Endothelial cell of umbilical vein (primary cell): ENCODE measurements around the gene KRTAP26-1. TPM values are rescaled to one million over a fixed set of nuclear protein-coding genes. Genes with fewer than 3 reads are reported as not detected.

Source experiments
- BruUV-seq: library from RNA; stranded (reverse); fragments of 400-500 nt; replicated peaks from 2 replicates; lab custom pipeline; 2021; lab: Mats Ljungman, UMichigan
- CTCF ChIA-PET: fragments of 300-600, 350-600 bp; sonication (Branson Sonifier 250); formaldehyde crosslinking; loops from one replicate; lab custom pipeline; 2021; ENCODE audit warnings: antibody characterized with exemption, inconsistent platforms; lab: Charles Lee
- POLR2A ChIA-PET: fragments of 300-600, 350-600 bp; sonication (Branson Sonifier 250); formaldehyde crosslinking; loops from one replicate; lab custom pipeline; 2021; ENCODE audit warnings: antibody characterized with exemption, inconsistent platforms; lab: Charles Lee
- DNase-seq: peaks from one replicate; pipeline ENCODE4 v3.0.0-alpha.2; 2011; ENCODE audit warnings: low read depth, low spot score
- FAIRE-seq: peaks from 2 replicates; lab custom pipeline; 2011; peaks lifted over from hg19 to GRCh38; lab: Jason Lieb, UNC
- H2AFZ ChIP-seq: 2 replicates; pipeline ENCODE4 v1.6.0; 2012; ENCODE audit warnings: low read depth, low read length, control low read depth, inconsistent platforms
- H3K27ac ChIP-seq: 2 replicates; pipeline ENCODE4 v1.5.1; 2011; ENCODE audit warnings: low read depth, mild to moderate bottlenecking, control low read depth, low read length, moderate library complexity; ENCODE audit not compliant: insufficient read depth
- H3K27me3 ChIP-seq, 2 experiments: 2 replicates each; pipeline versions ENCODE4 v1.6.0 to v1.6.1; 2011; ENCODE audit warnings: low read length in 2 of 2, mixed read lengths in 1 of 2; ENCODE audit not compliant: control insufficient read depth in 2 of 2, insufficient read depth in 2 of 2
- H3K36me3 ChIP-seq, 2 experiments: 2 replicates in 1 of 2; 3 replicates in 1 of 2; pipeline ENCODE4 v1.5.1; 2011; ENCODE audit warnings: low read length in 2 of 2, mild to moderate bottlenecking in 1 of 2, moderate library complexity in 1 of 2; ENCODE audit not compliant: control insufficient read depth in 2 of 2, insufficient read depth in 2 of 2; ENCODE audit errors: extremely low read depth in 1 of 2
- H3K4me1 ChIP-seq: 3 replicates; pipeline ENCODE4 v1.5.1; 2011; ENCODE audit warnings: mild to moderate bottlenecking, low read length; ENCODE audit not compliant: control insufficient read depth, insufficient read depth; ENCODE audit errors: extremely low read depth
- H3K4me2 ChIP-seq: 2 replicates; pipeline ENCODE4 v1.6.1; 2011; ENCODE audit warnings: low read length, control low read depth, mixed read lengths; ENCODE audit not compliant: insufficient read depth
- H3K4me3 ChIP-seq, 3 experiments: fragments of 200-600 bp in 1 of 3; sonication (generic), shearing (Covaris generic) in 1 of 3; replicated peaks in 1 of 3; 2 replicates each; pipeline ENCODE4 v1.5.1; 2011 to 2016; ENCODE audit warnings: control low read depth in 3 of 3, low read length in 3 of 3, mild to moderate bottlenecking in 2 of 3, inconsistent platforms in 1 of 3, low read depth in 1 of 3, moderate library complexity in 1 of 3; ENCODE audit not compliant: insufficient read depth in 1 of 3
- H3K79me2 ChIP-seq: 2 replicates; pipeline ENCODE4 v1.6.0; 2012; ENCODE audit warnings: low read length, inconsistent platforms; ENCODE audit not compliant: control insufficient read depth, insufficient read depth
- H3K9ac ChIP-seq: replicated peaks from 2 replicates; pipeline ENCODE3; 2011; ENCODE audit warnings: low read length, control low read depth; ENCODE audit not compliant: insufficient read depth; ENCODE audit errors: extremely low read depth
- H3K9me1 ChIP-seq: replicated peaks from 3 replicates; pipeline ENCODE4 v1.6.0; 2011; ENCODE audit warnings: mild to moderate bottlenecking, low read length; ENCODE audit not compliant: control insufficient read depth, insufficient read depth; ENCODE audit errors: extremely low read depth
- H3K9me3 ChIP-seq: replicated peaks from 2 replicates; pipeline ENCODE4 v1.5.1; 2012; ENCODE audit warnings: low read length, inconsistent platforms; ENCODE audit not compliant: control insufficient read depth, insufficient read depth
- H4K20me1 ChIP-seq: replicated peaks from 2 replicates; pipeline ENCODE3; 2011; ENCODE audit warnings: mild to moderate bottlenecking, low read length; ENCODE audit not compliant: control insufficient read depth, insufficient read depth; ENCODE audit errors: extremely low read depth
- EZH2 ChIP-seq: IDR thresholded peaks from 2 replicates; pipeline ENCODE4 v1.6.1; 2012; ENCODE audit warnings: borderline replicate concordance, low read depth, mild to moderate bottlenecking, moderate library complexity, low read length, inconsistent platforms; ENCODE audit not compliant: severe bottlenecking
- FOS ChIP-seq: IDR thresholded peaks from 2 replicates; pipeline ENCODE4 v1.6.1; 2011; ENCODE audit warnings: mild to moderate bottlenecking, low read length, moderate library complexity, borderline replicate concordance; ENCODE audit not compliant: insufficient read depth
- GATA2 ChIP-seq: IDR thresholded peaks from 2 replicates; pipeline ENCODE4 v1.7.0; 2011; ENCODE audit warnings: low read depth, mild to moderate bottlenecking, moderate library complexity, mixed read lengths, low read length; ENCODE audit not compliant: insufficient read length, insufficient read depth
- JUN ChIP-seq: IDR thresholded peaks from 2 replicates; pipeline ENCODE4 v1.6.1; 2011; ENCODE audit warnings: borderline replicate concordance, low read depth; ENCODE audit not compliant: insufficient read length, insufficient read depth
- MYC ChIP-seq: IDR thresholded peaks from one replicate; pipeline ENCODE4 v1.6.1; 2011; ENCODE audit warnings: mild to moderate bottlenecking, low read depth, low read length
- POLR2A ChIP-seq: IDR thresholded peaks from 2 replicates; pipeline ENCODE4 v1.6.1; 2012; ENCODE audit warnings: low read depth, mild to moderate bottlenecking, control low read depth, low read length
- POLR2AphosphoS5 ChIP-seq: IDR thresholded peaks from 2 replicates; pipeline ENCODE4 v1.6.1; 2012; ENCODE audit warnings: low read depth, mild to moderate bottlenecking, control low read depth, low read length, moderate library complexity; ENCODE audit not compliant: insufficient read depth
- dilution Hi-C: fragments of 300-500 bp; cut with MboI; formaldehyde crosslinking; loops from one replicate; pipeline ENCODE4 v1.15.0; 2019; ENCODE audit warnings: low sequenced_read_pairs; ENCODE audit not compliant: extremely low pct_ligation_motif_present
- intact Hi-C: fragments of 100-400 bp; cut with micrococcal nuclease; formaldehyde crosslinking; loops from one replicate; pipeline ENCODE4 v1.10.0; 2022
- polyA plus RNA-seq, 4 experiments: library from polyadenylated mRNA; depleted of rRNA in 3 of 4; stranded (reverse) in 3 of 4; unstranded in 1 of 4; fragments of >200 nt; gene quantifications; 2 replicates each; pipeline versions ENCODE4 v1.2.1 to v1.2.3, GENCODE V29; 2011 to 2012; ENCODE audit warnings: missing spikeins in 1 of 4
- total RNA-seq: library from RNA; stranded (reverse); gene quantifications from 2 replicates; pipeline ENCODE4 v1.2.3, GENCODE V29; 2021
- TF ChIP-seq, protein P1 (sequence below): IDR thresholded peaks from 2 replicates; pipeline ENCODE4 v1.6.1; 2011; ENCODE audit not compliant: insufficient read depth, insufficient read length
- TF ChIP-seq, protein P2 (sequence below), 2 donors: IDR thresholded peaks; 1 replicate in 1 of 2; 2 replicates in 1 of 2; pipeline ENCODE4 v1.5.1; 2011; ENCODE audit warnings: low read length in 2 of 2, mild to moderate bottlenecking in 2 of 2, moderate library complexity in 2 of 2, control low read depth in 1 of 2, inconsistent platforms in 1 of 2, low read depth in 1 of 2; ENCODE audit not compliant: insufficient read depth in 1 of 2; ENCODE audit errors: extremely low read depth in 1 of 2

The KRTAP26-1 gene
- total and polyA plus RNA-seq, 2 donors (not counting 3 experiments of a cell fraction or from before 2014, with no cell fraction given), result not detected

DNA sequence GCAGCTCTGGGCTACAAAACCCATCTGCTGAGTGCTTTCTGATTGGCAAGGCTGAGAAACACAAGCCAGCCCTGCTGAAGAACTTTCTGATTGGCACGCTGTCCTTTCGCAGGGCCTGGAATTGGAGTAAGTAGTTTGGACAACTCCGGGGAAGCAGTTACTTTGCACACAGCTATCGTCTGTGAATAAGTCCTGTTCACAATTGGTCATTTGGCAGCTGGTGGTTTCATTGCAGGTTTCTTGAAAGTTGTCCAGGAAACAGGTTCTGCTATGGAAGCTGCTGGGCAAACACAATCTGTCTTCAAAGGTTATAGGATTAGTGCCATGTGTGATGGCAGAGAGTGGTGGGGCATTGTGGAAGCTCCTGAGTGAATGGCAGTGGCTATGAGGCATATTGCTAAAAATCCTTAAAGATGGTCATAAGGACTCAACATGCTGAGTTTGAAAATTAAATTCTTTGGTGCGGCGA lies 17.2 kb upstream of the KRTAP26-1 start, which contains the start of gene KRTAP27-1:
TSS of gene KRTAP27-1 (minus strand) at position 419 of the 469 bp plus-strand sequence. CDS start at position 393, 26 bp downstream.
- no TSS peak for BruUV-seq

More for the DNA sequence above, 17.2 kb upstream of the KRTAP26-1 start, which contains the start of gene KRTAP27-1:
- TF ChIP-seq MYC, result no peak
- TF ChIP-seq, protein P1, sequence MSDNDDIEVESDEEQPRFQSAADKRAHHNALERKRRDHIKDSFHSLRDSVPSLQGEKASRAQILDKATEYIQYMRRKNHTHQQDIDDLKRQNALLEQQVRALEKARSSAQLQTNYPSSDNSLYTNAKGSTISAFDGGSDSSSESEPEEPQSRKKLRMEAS, result no peak
- no peak for TF ChIP-seq EZH2
- no peak for TF ChIP-seq FOS
- no peak for TF ChIP-seq GATA2
- no peak for TF ChIP-seq JUN
- no peak for TF ChIP-seq POLR2A
- TF ChIP-seq, protein P2, sequence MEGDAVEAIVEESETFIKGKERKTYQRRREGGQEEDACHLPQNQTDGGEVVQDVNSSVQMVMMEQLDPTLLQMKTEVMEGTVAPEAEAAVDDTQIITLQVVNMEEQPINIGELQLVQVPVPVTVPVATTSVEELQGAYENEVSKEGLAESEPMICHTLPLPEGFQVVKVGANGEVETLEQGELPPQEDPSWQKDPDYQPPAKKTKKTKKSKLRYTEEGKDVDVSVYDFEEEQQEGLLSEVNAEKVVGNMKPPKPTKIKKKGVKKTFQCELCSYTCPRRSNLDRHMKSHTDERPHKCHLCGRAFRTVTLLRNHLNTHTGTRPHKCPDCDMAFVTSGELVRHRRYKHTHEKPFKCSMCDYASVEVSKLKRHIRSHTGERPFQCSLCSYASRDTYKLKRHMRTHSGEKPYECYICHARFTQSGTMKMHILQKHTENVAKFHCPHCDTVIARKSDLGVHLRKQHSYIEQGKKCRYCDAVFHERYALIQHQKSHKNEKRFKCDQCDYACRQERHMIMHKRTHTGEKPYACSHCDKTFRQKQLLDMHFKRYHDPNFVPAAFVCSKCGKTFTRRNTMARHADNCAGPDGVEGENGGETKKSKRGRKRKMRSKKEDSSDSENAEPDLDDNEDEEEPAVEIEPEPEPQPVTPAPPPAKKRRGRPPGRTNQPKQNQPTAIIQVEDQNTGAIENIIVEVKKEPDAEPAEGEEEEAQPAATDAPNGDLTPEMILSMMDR (IDR thresholded peaks at IDR 0.05; ENCODE audit: extremely low read depth in 1 of 2, insufficient read depth in 1 of 2, low read depth in 1 of 2, low read length in 2 of 2), result no peak
- TF ChIP-seq POLR2AphosphoS5, result no peak
- no peak within 1 kb of the TSS for H3K9ac ChIP-seq
- no peaks in the 10 kb centered on the region for H3K4me1 ChIP-seq
- no peaks in the 10 kb centered on the region for H3K27me3 ChIP-seq
- no peaks in the 10 kb centered on the region for H4K20me1 ChIP-seq
- DNase-seq, result no peak
- H3K4me2 ChIP-seq, result no peak within 1 kb of the TSS
- intact Hi-C loops (no loop called here), dilution Hi-C loops (no loop called here)
- ChIA-PET CTCF (no interaction called here), POLR2A (no interaction called here)
- H3K9me1 ChIP-seq, result no peaks in the 10 kb centered on the region
- no peak within 1 kb of the TSS for H3K4me3 ChIP-seq
- H2AFZ ChIP-seq, result no peak within 1 kb of the TSS
- no peak for FAIRE-seq
- H3K79me2 ChIP-seq, result no peaks in the 10 kb centered on the region
- H3K9me3 ChIP-seq, result peaks cover 3% of the 10 kb centered on the region
- H3K36me3 ChIP-seq, result no peaks in the 10 kb centered on the region
- no peak within 1 kb of the TSS for H3K27ac ChIP-seq
